ENCODE data around the gene CELA2B.

Gene CELA2B

GRCh38 chr1:15436881-15437442 lies 38.9 kb upstream of the CELA2B start:
- no peak for TF ChIP-seq CTCF (IDR thresholded peaks at IDR 0.05)
- Mint-ChIP-seq H3K4me1 (peaks cover 14% of the 10 kb centered on the region), H3K36me3 (ENCODE audit: low read depth) (no peaks in the 10 kb centered on the region), H3K27me3 (ENCODE audit: low read depth, poor library complexity) (peaks cover 10% of the 10 kb centered on the region), H3K27ac (no peak overlapping the region), H3K9me3 (no peaks in the 10 kb centered on the region), H3K4me3 (no peak overlapping the region)
- DNase-seq, result no peak

- TF ChIP-seq CTCF (IDR thresholded peaks at IDR 0.05), result no peak
- Mint-ChIP-seq H3K36me3 (ENCODE audit: low read depth) (no peaks in the 10 kb centered on the region), H3K9me3 (no peaks in the 10 kb centered on the region), H3K4me3 (no peak overlapping the region), H3K27ac (no peak overlapping the region), H3K27me3 (ENCODE audit: low read depth, poor library complexity) (peaks cover 10% of the 10 kb centered on the region), H3K4me1 (peaks cover 10% of the 10 kb centered on the region)
- DNase-seq, result no peak
These were observed 36.6 kb upstream of the CELA2B start for GRCh38 chr1:15439325-15439724.

- no peak for DNase-seq
- Mint-ChIP-seq H3K9me3 (no peaks in the 10 kb centered on the region), H3K27ac (no peak overlapping the region), H3K27me3 (ENCODE audit: low read depth, poor library complexity) (peaks cover 10% of the 10 kb centered on the region), H3K4me3 (no peak overlapping the region), H3K4me1 (peaks cover 5% of the 10 kb centered on the region), H3K36me3 (ENCODE audit: low read depth) (no peaks in the 10 kb centered on the region)
- TF ChIP-seq CTCF (IDR thresholded peaks at IDR 0.05), result no peak
These were observed 35.5 kb upstream of the CELA2B start for GRCh38 chr1:15440357-15440756.

- Mint-ChIP-seq H3K27ac (no peak overlapping the region), H3K9me3 (no peaks in the 10 kb centered on the region), H3K4me1 (peaks cover 13% of the 10 kb centered on the region)
These were observed 34.7 kb upstream of the CELA2B start for GRCh38 chr1:15441247-15441646.

GRCh38 chr1:15442119-15442518 lies 33.8 kb upstream of the CELA2B start:
- Mint-ChIP-seq H3K27me3 (ENCODE audit: low read depth, poor library complexity) (peaks cover 11% of the 10 kb centered on the region), H3K9me3 (no peaks in the 10 kb centered on the region), H3K4me1 (peaks cover 17% of the 10 kb centered on the region), H3K27ac (no peak overlapping the region), H3K36me3 (ENCODE audit: low read depth) (no peaks in the 10 kb centered on the region), H3K4me3 (no peak overlapping the region)
- no peak for TF ChIP-seq CTCF (IDR thresholded peaks at IDR 0.05)
- DNase-seq, result no peak

More at GRCh38 chr1:15441247-15441646, 34.7 kb upstream of the CELA2B start:
- no peak overlapping the region for H3K4me3 Mint-ChIP-seq
- H3K36me3 Mint-ChIP-seq (ENCODE audit: low read depth), result no peaks in the 10 kb centered on the region
- no peak for DNase-seq
- TF ChIP-seq CTCF (IDR thresholded peaks at IDR 0.05), result no peak
- peaks cover 10% of the 10 kb centered on the region for H3K27me3 Mint-ChIP-seq (ENCODE audit: low read depth, poor library complexity)

- H3K27me3 Mint-ChIP-seq (ENCODE audit: low read depth, poor library complexity), result peaks cover 14% of the 10 kb centered on the region
- H3K4me1 Mint-ChIP-seq, result peaks cover 17% of the 10 kb centered on the region
- no peak overlapping the region for H3K27ac Mint-ChIP-seq
- no peak overlapping the region for H3K4me3 Mint-ChIP-seq
- H3K36me3 Mint-ChIP-seq (ENCODE audit: low read depth), result no peaks in the 10 kb centered on the region
- TF ChIP-seq CTCF (IDR thresholded peaks at IDR 0.05), result no peak
- H3K9me3 Mint-ChIP-seq, result no peaks in the 10 kb centered on the region
- DNase-seq, result no peak
These were observed 33.1 kb upstream of the CELA2B start for GRCh38 chr1:15442759-15443158.
